Adrenal gland (tissue), 12 donors: ENCODE data around the gene SNAP23. TPM values are rescaled to one million over a fixed set of nuclear protein-coding genes. Genes with fewer than 3 reads are reported as not detected.

Experiments used
- DNase-seq, 7 donors: peaks; one replicate each; pipeline ENCODE4 v3.0.0-alpha.2; 2019 to 2020
- H3K27ac ChIP-seq, 5 donors: fragments of 200-600 bp; sonication (generic) in 4 of 5; 1 replicate in 3 of 5; 2 replicates in 2 of 5; pipeline versions ENCODE4 v1.5.1 to v1.8.0; 2016 to 2020; ENCODE audit warnings: mild to moderate bottlenecking in 1 of 5
- H3K27me3 ChIP-seq: fragments of 200-600 bp; 2 replicates; pipeline ENCODE4 v1.8.0; 2021
- H3K36me3 ChIP-seq, 2 donors: fragments of 200-600 bp; replicated peaks in 1 of 2; 1 replicate in 1 of 2; 2 replicates in 1 of 2; pipeline versions ENCODE4 v1.5.1 to v1.8.0; 2018 to 2022
- H3K4me1 ChIP-seq, 2 donors: fragments of 200-600 bp; replicated peaks in 1 of 2; 1 replicate in 1 of 2; 2 replicates in 1 of 2; pipeline versions ENCODE4 v1.5.1 to v1.8.0; 2018 to 2021
- H3K4me3 ChIP-seq, 4 donors: fragments of 200-600 bp; sonication (generic) in 3 of 4; one replicate each; pipeline ENCODE4 v1.5.1; 2016 to 2018
- H3K9me3 ChIP-seq, 3 donors: fragments of 200-600 bp; sonication (generic) in 1 of 3; replicated peaks in 1 of 3; 1 replicate in 2 of 3; 2 replicates in 1 of 3; pipeline versions ENCODE4 v1.5.1 to v1.8.0; 2016 to 2021
- CTCF ChIP-seq, 6 experiments: fragments of 450-650 bp in 4 of 6; fragments of 200-600 bp in 2 of 6; sonication (generic) in 1 of 6; IDR thresholded peaks; 1 replicate in 5 of 6; 2 replicates in 1 of 6; pipeline versions ENCODE4 v1.5.1 to v1.8.0; 2016 to 2021; ENCODE audit warnings: antibody characterized with exemption in 6 of 6, mild to moderate bottlenecking in 2 of 6, moderate library complexity in 1 of 6
- POLR2A ChIP-seq, 2 donors: fragments of 450-650 bp; IDR thresholded peaks; one replicate each; pipeline ENCODE4 v1.6.1; 2017; ENCODE audit warnings: antibody characterized with exemption in 2 of 2, mild to moderate bottlenecking in 2 of 2, moderate library complexity in 1 of 2
- WGBS, 4 donors: extraction: QIAGEN DNeasy Blood & Tissue Kit in 2 of 4; methylation state at CpG; one replicate each; pipeline versions ENCODE4 v1.1.5 to v1.1.7; 2013 to 2017; 5-methylcytosine and 5-hydroxymethylcytosine counted together
- intact Hi-C, 2 donors: fragments of 100-400 bp; cut with DNase I; formaldehyde crosslinking; loops; one replicate each; pipeline versions ENCODE4 v1.14.1 to v1.15.0; 2022 to 2023
- polyA plus RNA-seq, 3 donors: library from polyadenylated mRNA; stranded (reverse); fragments of 200-250 nt in 2 of 3; fragments of 350-450 nt in 1 of 3; fragmentation: Illumina TruSeq in 1 of 3; extraction: RNeasy Lipid Tissue Mini Kit (QIAGEN cat#74804) in 1 of 3; gene quantifications; one replicate each; pipeline ENCODE4 v1.2.3, GENCODE V29; 2013 to 2014
- total RNA-seq, 9 donors: library from RNA; depleted of rRNA in 4 of 9; stranded (reverse); fragments of >200 nt in 4 of 9; fragments of 120-200 nt in 1 of 9; fragmentation: NEBNext Ultra II Directional in 1 of 9; extraction: Animal tissue kit (Norgen Biotek cat#: 25700) in 1 of 9; gene quantifications; one replicate each; pipeline versions ENCODE4 v1.1.0 to v1.2.4, GENCODE V29; 2013 to 2023
- donor health status: healthy with polysubstance abuse.
- donor health status: Bipolar disorder and iron deficiency.
- donor health status: DM: yes; HTN: yes; CAD: no.
- donor health status: DM: no; HTN: no; CAD: no.
- donor health status: DM: no; HTN: no; CAD: no.
- donor health status: DM: yes; HTN: yes; CAD: no.

SNAP23 gene
- total and polyA plus RNA-seq, 12 donors: 44.7 to 88.2 (median 60.1) TPM

- peak in 2 of 7 donors; percentile 27 to 39 for DNase-seq
- Histone ChIP-seq H3K36me3 (no peaks in the 10 kb centered on the region), H3K9me3 (no peaks in the 10 kb centered on the region), H3K4me3 (no peak overlapping the region), H3K4me1 (peaks cover 12 to 41% of the 10 kb centered on the region in 2 donors), H3K27me3 (no peaks in the 10 kb centered on the region), H3K27ac (peak overlapping the region in 1 of 5 donors; percentile 33)
- intact Hi-C loops: no loop called here
- WGBS, 4 donors: 11 to 30% (median 16%) methylated on average over 1 of the region's 1 CpG
- TF ChIP-seq CTCF (IDR thresholded peaks at IDR 0.05) (no peak), POLR2A (IDR thresholded peaks at IDR 0.05) (no peak)
These were observed 82.1 kb downstream of the SNAP23 start for GRCh38 chr15:42577514-42578031.

- no peaks in the 10 kb centered on the region for H3K27me3 ChIP-seq
- no peaks in the 10 kb centered on the region for H3K36me3 ChIP-seq
- no peak overlapping the region for H3K27ac ChIP-seq
- no peak for TF ChIP-seq POLR2A (IDR thresholded peaks at IDR 0.05)
- no peak for TF ChIP-seq CTCF (IDR thresholded peaks at IDR 0.05)
- no peak for DNase-seq
- H3K9me3 ChIP-seq: no peaks in the 10 kb centered on the region
- 77 to 91% (median 82%) methylated on average over 2 of the region's 2 CpGs for WGBS, 4 donors
- intact Hi-C loops: no loop called here
- H3K4me1 ChIP-seq: peaks cover 19 to 48% of the 10 kb centered on the region in 2 donors
- H3K4me3 ChIP-seq: no peak overlapping the region
These were observed 83.6 kb downstream of the SNAP23 start for GRCh38 chr15:42578984-42579537.

GRCh38 chr15:42581272-42581730 lies 85.9 kb downstream of the SNAP23 start:
- Histone ChIP-seq H3K27me3 (no peaks in the 10 kb centered on the region), H3K27ac (peak overlapping the region in 3 of 5 donors; percentile 30 to 74 (median 66)), H3K9me3 (no peaks in the 10 kb centered on the region), H3K36me3 (no peaks in the 10 kb centered on the region), H3K4me3 (peak overlapping the region in 1 of 4 donors; percentile 42), H3K4me1 (peaks cover 19 to 37% of the 10 kb centered on the region in 2 donors)
- TF ChIP-seq POLR2A (IDR thresholded peaks at IDR 0.05): peak in 1 of 2 donors; percentile 69
- TF ChIP-seq CTCF (IDR thresholded peaks at IDR 0.05): no peak
- intact Hi-C loops: no loop called here
- DNase-seq: peak; percentile 67 to 90 (median 86)
- 1 to 3% (median 2%) methylated on average over 24 to 37 of the region's 37 CpGs for WGBS, 4 donors

Other genes starting within 250 kb of the SNAP23 start
- gene GANC, start 222.4 kb upstream of the SNAP23 start, total RNA-seq: 10 to 100 TPM; 10.3 to 37.2 (median 23.1) TPM
- 10 to 100 TPM in 2 of 3 donors, 1 to 10 TPM in 1; 8.5 to 14.6 (median 12.6) TPM for gene GANC, start 222.4 kb upstream of the SNAP23 start, polyA plus RNA-seq
- gene TMEM87A, start 222.2 kb upstream of the SNAP23 start, total RNA-seq: 100 to 1,000 TPM in 1 of 9 donors, 10 to 100 TPM in 8; 20.8 to 128 (median 52.2) TPM
- gene TMEM87A, start 222.2 kb upstream of the SNAP23 start, polyA plus RNA-seq: 10 to 100 TPM; 16.8 to 64.4 (median 20.1) TPM
- 10 to 100 TPM in 2 of 9 donors, 1 to 10 TPM in 7; 4.0 to 17.2 (median 7.8) TPM for gene CAPN3, start 136.1 kb upstream of the SNAP23 start, total RNA-seq
- 10 to 100 TPM in 2 of 3 donors, 1 to 10 TPM in 1; 3.3 to 72.9 (median 51.5) TPM for gene CAPN3, start 136.1 kb upstream of the SNAP23 start, polyA plus RNA-seq
- gene ZNF106, start 4.5 kb upstream of the SNAP23 start, total RNA-seq: 10 to 100 TPM; 51.4 to 77.7 (median 60.7) TPM
- gene ZNF106, start 4.5 kb upstream of the SNAP23 start, polyA plus RNA-seq: 10 to 100 TPM in 1 of 3 donors, 1 to 10 TPM in 2; 5.8 to 43.1 (median 9.5) TPM
- gene LRRC57, start 53.2 kb downstream of the SNAP23 start, total RNA-seq: 10 to 100 TPM in 7 of 9 donors, 1 to 10 TPM in 2; 7.1 to 26.2 (median 17.9) TPM
- gene LRRC57, start 53.2 kb downstream of the SNAP23 start, polyA plus RNA-seq: 10 to 100 TPM in 1 of 3 donors, 1 to 10 TPM in 2; 3.3 to 13.7 (median 5.7) TPM
- 10 to 100 TPM; 13.0 to 57.9 (median 19.0) TPM for gene HAUS2, start 53.2 kb downstream of the SNAP23 start, total RNA-seq
- gene HAUS2, start 53.2 kb downstream of the SNAP23 start, polyA plus RNA-seq: 10 to 100 TPM in 1 of 3 donors, 1 to 10 TPM in 2; 5.8 to 28.2 (median 6.2) TPM
- gene STARD9, start 80.0 kb downstream of the SNAP23 start, total RNA-seq: 1 to 10 TPM; 1.2 to 8.7 (median 2.8) TPM
- 1 to 10 TPM in 2 of 3 donors, under 1 TPM in 1; 0.71 to 6.8 (median 4.5) TPM for gene STARD9, start 80.0 kb downstream of the SNAP23 start, polyA plus RNA-seq
- gene CDAN1, start 241.5 kb downstream of the SNAP23 start, total RNA-seq: 10 to 100 TPM in 8 of 9 donors, 1 to 10 TPM in 1; 9.9 to 32.6 (median 14.1) TPM
- 10 to 100 TPM in 2 of 3 donors, 1 to 10 TPM in 1; 3.6 to 40.8 (median 24.4) TPM for gene CDAN1, start 241.5 kb downstream of the SNAP23 start, polyA plus RNA-seq